T-helper 9 cell (primary cell): ENCODE data around the gene KDM6B.
A peak's percentile ranks its signal among the peaks of the same experiment; 100 is the strongest.

Experiments
- DNase-seq: peaks from one replicate; pipeline ENCODE4 v3.0.0-alpha.2; 2020

KDM6B gene

GRCh38 chr17:7842380-7843256 lies 8.6 kb downstream of the KDM6B start:
- peak; percentile 97 for DNase-seq

GRCh38 chr17:7843257-7843535 lies 9.2 kb downstream of the KDM6B start:
- no peak for DNase-seq

GRCh38 chr17:7843536-7844291 lies 9.7 kb downstream of the KDM6B start:
- DNase-seq: peak; percentile 90

- DNase-seq: peak; percentile 69
Measured at GRCh38 chr17:7844292-7845154, 10.5 kb downstream of the KDM6B start.

- no peak for DNase-seq
Measured at GRCh38 chr17:7845359-7846062, 11.5 kb downstream of the KDM6B start.

GRCh38 chr17:7846063-7846735 lies 12.2 kb downstream of the KDM6B start:
- DNase-seq: no peak

- DNase-seq: no peak
Measured at GRCh38 chr17:7846765-7847661, 13.0 kb downstream of the KDM6B start.

GRCh38 chr17:7848131-7848579 lies 14.1 kb downstream of the KDM6B start:
- no peak for DNase-seq

GRCh38 chr17:7848739-7849129 lies 14.7 kb downstream of the KDM6B start:
- DNase-seq: no peak

GRCh38 chr17:7849130-7849750 lies 15.2 kb downstream of the KDM6B start:
- DNase-seq: no peak

GRCh38 chr17:7849751-7850504 lies 15.9 kb downstream of the KDM6B start:
- no peak for DNase-seq

- peak; percentile 13 for DNase-seq
Measured at GRCh38 chr17:7850701-7851437, 16.9 kb downstream of the KDM6B start.

GRCh38 chr17:7851438-7852261 lies 17.6 kb downstream of the KDM6B start:
- peak; percentile 95 for DNase-seq

- DNase-seq: peak; percentile 14
Measured at GRCh38 chr17:7852262-7852670, 18.2 kb downstream of the KDM6B start.

GRCh38 chr17:7852919-7853690 lies 19.1 kb downstream of the KDM6B start:
- no peak for DNase-seq

- peak; percentile 18 for DNase-seq
Measured at GRCh38 chr17:7853691-7854038, 19.6 kb downstream of the KDM6B start.
